GM12878 (cell line): ENCODE data around the gene RHOT1. TPM values are rescaled to one million over a fixed set of nuclear protein-coding genes. Genes with fewer than 3 reads are reported as not detected.

ENCODE experiments used
- ATAC-seq: fragments of 200-7000 bp; cut with Tn5 transposase; 3 replicates; pipeline ENCODE4 v1.9.1; 2020; ENCODE audit warnings: mild to moderate bottlenecking, moderate library complexity
- BruUV-seq: library from RNA; stranded (reverse); fragments of 400-500 nt; replicated peaks from 2 replicates; lab custom pipeline; 2021; lab: Mats Ljungman, UMichigan
- CTCF ChIA-PET: fragments of 300-600 bp; sonication (Branson Sonifier 250); formaldehyde crosslinking; extraction: SDS; loops from one replicate; lab custom pipeline; 2021; ENCODE audit warnings: inconsistent platforms; lab: Yijun Ruan, JAX
- POLR2A ChIA-PET: fragments of 350-600 bp; formaldehyde crosslinking; extraction: SDS; loops from one replicate; lab custom pipeline; 2021; ENCODE audit warnings: inconsistent platforms; lab: Charles Lee
- RAD21 ChIA-PET: fragments of 300-600 bp; sonication (Branson Sonifier 250); formaldehyde crosslinking; loops from one replicate; lab custom pipeline; 2023; ENCODE audit warnings: antibody characterized with exemption; ENCODE audit not compliant: unreplicated experiment; lab: Charles Lee
- SMC1A ChIA-PET: fragments of 300-600 bp; sonication (Branson Sonifier 250); formaldehyde crosslinking; loops from one replicate; lab custom pipeline; 2023; ENCODE audit not compliant: unreplicated experiment, uncharacterized antibody; lab: Charles Lee
- DNase-seq: peaks from one replicate; pipeline ENCODE4 v3.0.0-alpha.2; 2011; ENCODE audit warnings: low read depth, low spot score
- FAIRE-seq: peaks from 3 replicates; lab custom pipeline; 2011; peaks lifted over from hg19 to GRCh38; lab: Jason Lieb, UNC
- H2AFZ ChIP-seq: 2 replicates; pipeline ENCODE4 v1.6.0; 2011; ENCODE audit warnings: low read depth, low read length, control low read depth; ENCODE audit not compliant: control insufficient read depth
- H3K27ac ChIP-seq: 2 replicates; pipeline ENCODE4 v1.5.1; 2011; ENCODE audit warnings: control low read depth; ENCODE audit not compliant: control insufficient read depth, insufficient read depth
- H3K27me3 ChIP-seq, 2 experiments: replicated peaks in 1 of 2; 2 replicates each; pipeline versions ENCODE4 v1.6.0 to v1.6.1; 2011; ENCODE audit warnings: low read length in 1 of 2; ENCODE audit not compliant: control insufficient read depth in 2 of 2, insufficient read depth in 2 of 2
- H3K36me3 ChIP-seq, 2 experiments: 2 replicates each; pipeline ENCODE4 v1.5.1; 2011; ENCODE audit warnings: low read length in 1 of 2; ENCODE audit not compliant: control insufficient read depth in 2 of 2, insufficient read depth in 2 of 2
- H3K4me1 ChIP-seq: 2 replicates; pipeline ENCODE4 v1.6.1; 2011; ENCODE audit warnings: mild to moderate bottlenecking, low read length, moderate library complexity, mixed read lengths; ENCODE audit not compliant: control insufficient read depth, insufficient read depth
- H3K4me2 ChIP-seq: 2 replicates; pipeline ENCODE4 v1.6.0; 2011; ENCODE audit warnings: control low read depth; ENCODE audit not compliant: control insufficient read depth, insufficient read depth
- H3K4me3 ChIP-seq: fragments of 200-600 bp; sonication (generic); 2 replicates; pipeline ENCODE4 v1.5.1; 2016
- H3K79me2 ChIP-seq: 2 replicates; pipeline ENCODE4 v1.6.0; 2011; ENCODE audit warnings: low read length; ENCODE audit not compliant: control insufficient read depth, insufficient read depth
- H3K9ac ChIP-seq: 2 replicates; pipeline ENCODE4 v1.8.0; 2011; ENCODE audit warnings: low read length, control low read depth, mixed read lengths; ENCODE audit not compliant: control insufficient read depth, insufficient read depth
- H3K9me3 ChIP-seq: replicated peaks from 3 replicates; pipeline ENCODE4 v1.5.1; 2011; ENCODE audit warnings: mild to moderate bottlenecking, low read length; ENCODE audit not compliant: control insufficient read depth, insufficient read depth
- H4K20me1 ChIP-seq: 2 replicates; pipeline ENCODE4 v1.6.0; 2011; ENCODE audit not compliant: control insufficient read depth, insufficient read depth
- CREB1 ChIP-seq: IDR thresholded peaks from 2 replicates; pipeline ENCODE4 v1.6.1; 2012; ENCODE audit warnings: low read depth, mild to moderate bottlenecking, inconsistent platforms
- IRF4 ChIP-seq: IDR thresholded peaks from 2 replicates; pipeline ENCODE4 v1.6.1; 2011; ENCODE audit warnings: low read depth, low read length
- MEF2A ChIP-seq: IDR thresholded peaks from 2 replicates; pipeline ENCODE4 v1.6.1; 2011; ENCODE audit warnings: low read depth, mild to moderate bottlenecking, low read length, moderate library complexity; ENCODE audit not compliant: insufficient read depth
- MTA2 ChIP-seq: fragments of 450-650 bp; IDR thresholded peaks from 2 replicates; pipeline ENCODE4 v1.6.1; 2016; ENCODE audit warnings: low read depth, mild to moderate bottlenecking, moderate library complexity
- NKRF ChIP-seq: fragments of 450-650 bp; conservative IDR thresholded peaks from 2 replicates; pipeline ENCODE4 v1.6.1; 2017; ENCODE audit warnings: mild to moderate bottlenecking, moderate library complexity
- NR2C1 ChIP-seq: fragments of 450-650 bp; IDR thresholded peaks from 2 replicates; pipeline ENCODE4 v1.6.1; 2017; ENCODE audit warnings: antibody characterized with exemption, mild to moderate bottlenecking, moderate library complexity
- PBX3 ChIP-seq: IDR thresholded peaks from 2 replicates; pipeline ENCODE4 v1.6.1; 2011; ENCODE audit warnings: mild to moderate bottlenecking, low read depth, low read length, moderate library complexity; ENCODE audit not compliant: insufficient replicate concordance
- RAD51 ChIP-seq: fragments of 450-650 bp; IDR thresholded peaks from 2 replicates; pipeline ENCODE4 v1.6.1; 2016; ENCODE audit warnings: moderate library complexity, mild to moderate bottlenecking, inconsistent platforms
- SP1 ChIP-seq: IDR thresholded peaks from one replicate; pipeline ENCODE4 v1.6.1; 2011; ENCODE audit warnings: low read depth, low read length
- STAT1 ChIP-seq: fragments of 450-650 bp; conservative IDR thresholded peaks from 2 replicates; pipeline ENCODE4 v1.6.1; 2014; ENCODE audit warnings: antibody characterized with exemption, mild to moderate bottlenecking
- SUZ12 ChIP-seq: fragments of 200-600 bp; sonication (generic); IDR thresholded peaks from one replicate; pipeline ENCODE4 v1.6.1; 2018; ENCODE audit warnings: antibody characterized with exemption, mild to moderate bottlenecking; ENCODE audit not compliant: unreplicated experiment
- TBL1XR1 ChIP-seq: IDR thresholded peaks from 2 replicates; pipeline ENCODE4 v1.6.1; 2012; ENCODE audit warnings: low read depth, low read length, improper control_type of control experiment
- TCF12 ChIP-seq: IDR thresholded peaks from 2 replicates; pipeline ENCODE4 v1.6.1; 2011; ENCODE audit warnings: low read depth, mild to moderate bottlenecking, low read length
- ZNF622 ChIP-seq: fragments of 450-650 bp; IDR thresholded peaks from 2 replicates; pipeline ENCODE4 v1.6.1; 2017; ENCODE audit warnings: mild to moderate bottlenecking, inconsistent platforms
- WGBS: methylation state at CpG from one replicate; pipeline ENCODE4 v1.1.6; 2016; ENCODE audit warnings: low lambda C conversion rate; ENCODE audit not compliant: insufficient replicate concordance, insufficient coverage; ENCODE audit errors: missing lambda C conversion rate; 5-methylcytosine and 5-hydroxymethylcytosine counted together
- in situ Hi-C: fragments of 300-500 bp; cut with MboI; formaldehyde crosslinking; loops from 9 replicates; pipeline ENCODE4 v1.14.3; 2018; ENCODE audit warnings: mixed read lengths
- intact Hi-C: fragments of 100-400 bp; cut with micrococcal nuclease; formaldehyde crosslinking; loops from one replicate; pipeline ENCODE4 v1.14.2; 2022; ENCODE audit not compliant: unreplicated experiment
- polyA plus RNA-seq, 11 experiments: library from polyadenylated mRNA; depleted of rRNA in 4 of 11; unstranded in 6 of 11; stranded (reverse) in 5 of 11; fragments of >200 nt; fragmentation: Nextera tagmentation in 4 of 11; fragmentation: Illumina TruSeq in 1 of 11; extraction: Ambion mirVana in 4 of 11; extraction: Trizol in 1 of 11; gene quantifications; 1 replicate in 1 of 11; 2 replicates in 10 of 11; pipeline versions ENCODE4 v1.2.1 to v1.2.3, GENCODE V29; 2011 to 2016; ENCODE audit warnings: inconsistent platforms in 2 of 11, missing spikeins in 2 of 11, low read depth in 1 of 11
- total RNA-seq, 4 experiments: library from RNA; depleted of rRNA in 3 of 4; stranded (reverse); fragments of >200 nt in 3 of 4; fragmentation: Illumina TruSeq in 1 of 4; extraction: Trizol in 1 of 4; gene quantifications; 2 replicates each; pipeline versions ENCODE4 v1.2.1 to v1.2.3, GENCODE V29; 2013 to 2021

The RHOT1 gene
- total and polyA plus RNA-seq, 10 of the 15 experiments (the other 5 are each of a cell fraction or from before 2014, with no cell fraction given) = 13.3 to 68.2 (median 22.8) TPM

GRCh38 chr17:32235588-32235987 lies 93.3 kb downstream of the RHOT1 start:
- no peaks in the 10 kb centered on the region for H4K20me1 ChIP-seq
- no peaks in the 10 kb centered on the region for H3K36me3 ChIP-seq
- in situ Hi-C loops (no loop called here), intact Hi-C loops (no loop called here)
- ChIA-PET CTCF (no interaction called here), SMC1A (no interaction called here), POLR2A (no interaction called here), RAD21 (no interaction called here)
- 85% methylated on average over 2 of the region's 2 CpGs for WGBS
- TF ChIP-seq SUZ12 (no peak), MTA2 (no peak), CREB1 (no peak), NR2C1 (no peak), IRF4 (no peak), STAT1 (no peak), PBX3 (no peak), SP1 (no peak), ZNF622 (no peak), TBL1XR1 (no peak), MEF2A (no peak), NKRF (no peak), RAD51 (no peak), TCF12 (no peak)
- H3K4me2 ChIP-seq = no peak overlapping the region
- no peak overlapping the region for H3K4me3 ChIP-seq
- H3K9ac ChIP-seq = no peak overlapping the region
- no peaks in the 10 kb centered on the region for H3K4me1 ChIP-seq
- DNase-seq (no peak), FAIRE-seq (no peak), ATAC-seq (no peak)
- no peak overlapping the region for H3K27ac ChIP-seq
- no peaks in the 10 kb centered on the region for H3K27me3 ChIP-seq
- H3K79me2 ChIP-seq = no peaks in the 10 kb centered on the region
- no TSS peak for BruUV-seq
- H3K9me3 ChIP-seq = no peaks in the 10 kb centered on the region
- H2AFZ ChIP-seq = no peak overlapping the region
